NCI-H526 treated with DMSO at 0.1 percent for 48 hours (cell line): Measurements from ENCODE around the gene TNS3.

Source experiments
- DNase-seq: peaks from one replicate; lab custom pipeline; 2025; lab: John Stamatoyannopoulos, UW

Gene TNS3

GRCh38 chr7:47385536-47386125 is 196.3 kb downstream of the TNS3 start:
- no peak for DNase-seq

GRCh38 chr7:47384755-47385535 is 197.0 kb downstream of the TNS3 start:
- DNase-seq = no peak

- no peak for DNase-seq
Measured at GRCh38 chr7:47383696-47384445, 198.0 kb downstream of the TNS3 start.

- no peak for DNase-seq
Measured at GRCh38 chr7:47383072-47383471, 198.8 kb downstream of the TNS3 start.

GRCh38 chr7:47382200-47382599 is 199.7 kb downstream of the TNS3 start:
- no peak for DNase-seq

GRCh38 chr7:47381134-47381495 is 200.8 kb downstream of the TNS3 start:
- no peak for DNase-seq

GRCh38 chr7:47380325-47381133 is 201.4 kb downstream of the TNS3 start:
- DNase-seq = peak; percentile 10

GRCh38 chr7:47379629-47380324 is 202.1 kb downstream of the TNS3 start:
- no peak for DNase-seq

- no peak for DNase-seq
Measured at GRCh38 chr7:47378728-47379395, 203.0 kb downstream of the TNS3 start.

- DNase-seq = no peak
Measured at GRCh38 chr7:47377741-47378140, 204.2 kb downstream of the TNS3 start.

GRCh38 chr7:47376991-47377616 is 204.8 kb downstream of the TNS3 start:
- no peak for DNase-seq

- no peak for DNase-seq
Measured at GRCh38 chr7:47375121-47375938, 206.6 kb downstream of the TNS3 start.

- DNase-seq = no peak
Measured at GRCh38 chr7:47374538-47374937, 207.4 kb downstream of the TNS3 start.

GRCh38 chr7:47373871-47374451 is 207.9 kb downstream of the TNS3 start:
- no peak for DNase-seq

- DNase-seq = no peak
Measured at GRCh38 chr7:47371733-47372368, 210.1 kb downstream of the TNS3 start.

GRCh38 chr7:47371317-47371716 is 210.6 kb downstream of the TNS3 start:
- DNase-seq = no peak

GRCh38 chr7:47370461-47371042 is 211.4 kb downstream of the TNS3 start:
- no peak for DNase-seq

- no peak for DNase-seq
Measured at GRCh38 chr7:47369736-47370135, 212.2 kb downstream of the TNS3 start.
